ENCODE data around the gene CORO1C.

GRCh38 chr12:108764540-108765288 is 33.4 kb upstream of the CORO1C start:
- TF ChIP-seq EZH2 (IDR thresholded peaks at IDR 0.05; ENCODE audit: insufficient read depth, poor library complexity, severe bottlenecking) (no peak), EZH2phosphoT487 (IDR thresholded peaks at IDR 0.05; ENCODE audit: insufficient read depth, low read depth) (no peak)
